Right forelimb (tissue), 1 donor: ENCODE data around the gene FOCAD.

Experiments
- DNase-seq: peaks from one replicate; pipeline ENCODE4 v3.0.0-alpha.2; 2018

FOCAD gene

DNA sequence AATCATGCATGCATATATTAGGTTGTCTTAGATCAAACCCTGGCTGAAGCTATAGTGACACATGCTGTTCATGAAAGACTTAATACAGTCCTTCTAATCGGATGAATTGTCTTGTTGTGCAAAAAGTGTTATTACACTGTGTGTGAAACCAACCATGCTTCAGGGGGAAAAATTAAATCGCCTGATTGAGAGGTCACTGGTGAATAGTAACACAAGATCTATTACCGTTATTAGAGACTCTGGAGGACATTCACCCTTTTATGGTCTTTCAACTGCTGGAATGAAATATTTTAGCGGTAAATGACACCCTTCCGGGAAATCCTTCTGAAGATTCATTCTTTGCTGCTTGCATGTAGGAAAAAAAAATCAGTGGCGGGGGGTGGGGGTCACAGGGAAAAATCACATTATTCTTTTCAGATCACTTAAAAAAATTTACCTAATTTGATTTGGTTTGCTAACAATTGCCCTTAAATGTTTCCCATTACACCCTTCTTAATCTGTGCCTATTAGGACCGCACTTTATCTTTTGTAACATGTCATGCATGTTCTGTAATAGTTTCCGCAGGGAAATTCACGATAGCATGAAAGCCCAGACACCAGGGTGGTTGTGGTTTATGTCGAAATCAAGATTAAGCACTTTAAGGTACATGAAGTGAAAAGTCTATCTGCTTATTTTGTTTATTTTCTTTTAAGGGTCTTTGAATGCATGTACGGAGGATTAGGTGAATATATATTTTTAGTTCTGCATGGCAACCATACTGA is 120.6 kb downstream of the FOCAD start:
- DNase-seq: no peak

DNA sequence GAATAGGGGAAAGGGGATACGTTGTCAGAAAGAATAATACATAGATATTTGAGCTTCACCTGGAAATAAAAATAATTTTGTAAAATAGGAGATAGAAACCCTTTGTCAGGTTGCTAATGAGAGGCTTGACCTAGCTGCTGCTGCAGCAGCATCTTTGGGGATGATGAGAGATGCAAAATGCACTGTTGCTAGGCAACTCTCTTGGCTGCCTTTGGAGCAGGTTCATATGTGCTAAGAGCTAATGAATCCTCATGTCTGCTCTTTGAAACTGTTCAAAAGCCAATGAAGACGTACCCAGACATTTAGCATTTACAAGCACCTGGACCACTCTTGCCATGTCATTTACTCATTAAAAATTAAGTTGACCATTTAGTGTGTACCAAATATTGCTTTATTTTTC is 121.7 kb downstream of the FOCAD start:
- DNase-seq: no peak

DNA sequence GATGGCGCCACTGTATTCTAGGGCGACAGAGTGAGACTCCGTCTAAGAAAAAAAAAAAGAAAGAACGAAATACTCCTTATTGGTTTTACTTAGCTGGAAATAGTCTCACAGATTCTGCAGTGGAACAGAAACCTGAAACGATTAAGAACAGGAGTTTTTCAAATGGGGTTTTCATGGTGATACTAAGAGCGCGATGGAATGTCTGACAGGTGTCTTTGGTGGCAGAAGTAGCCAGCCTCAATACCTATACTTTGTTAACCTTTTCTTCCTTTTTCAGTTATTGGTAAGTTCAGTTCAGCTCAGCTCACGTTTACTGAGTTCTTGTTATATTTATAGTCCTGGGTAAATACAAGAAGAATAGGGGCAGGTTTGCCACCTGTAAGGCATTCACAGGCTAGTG is 123.9 kb downstream of the FOCAD start:
- no peak for DNase-seq

DNA sequence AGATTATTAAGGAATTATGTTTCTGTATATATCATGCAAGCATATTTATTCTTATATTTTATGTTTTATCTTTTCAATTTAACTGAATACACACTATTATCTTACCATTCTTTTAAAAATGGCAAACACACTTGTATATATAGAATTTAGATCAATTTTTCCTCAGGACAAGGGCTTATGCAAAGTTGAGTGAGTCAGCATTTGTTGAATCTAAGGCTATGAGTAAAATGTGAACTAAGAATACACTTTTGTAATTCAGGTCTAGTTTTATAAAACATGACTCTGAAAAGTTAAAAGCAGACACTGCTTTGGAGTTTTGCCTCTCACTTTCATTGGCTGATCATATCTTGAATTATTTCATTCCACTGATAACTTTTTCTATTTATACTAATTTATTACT is 127.8 kb downstream of the FOCAD start:
- DNase-seq: no peak

DNA sequence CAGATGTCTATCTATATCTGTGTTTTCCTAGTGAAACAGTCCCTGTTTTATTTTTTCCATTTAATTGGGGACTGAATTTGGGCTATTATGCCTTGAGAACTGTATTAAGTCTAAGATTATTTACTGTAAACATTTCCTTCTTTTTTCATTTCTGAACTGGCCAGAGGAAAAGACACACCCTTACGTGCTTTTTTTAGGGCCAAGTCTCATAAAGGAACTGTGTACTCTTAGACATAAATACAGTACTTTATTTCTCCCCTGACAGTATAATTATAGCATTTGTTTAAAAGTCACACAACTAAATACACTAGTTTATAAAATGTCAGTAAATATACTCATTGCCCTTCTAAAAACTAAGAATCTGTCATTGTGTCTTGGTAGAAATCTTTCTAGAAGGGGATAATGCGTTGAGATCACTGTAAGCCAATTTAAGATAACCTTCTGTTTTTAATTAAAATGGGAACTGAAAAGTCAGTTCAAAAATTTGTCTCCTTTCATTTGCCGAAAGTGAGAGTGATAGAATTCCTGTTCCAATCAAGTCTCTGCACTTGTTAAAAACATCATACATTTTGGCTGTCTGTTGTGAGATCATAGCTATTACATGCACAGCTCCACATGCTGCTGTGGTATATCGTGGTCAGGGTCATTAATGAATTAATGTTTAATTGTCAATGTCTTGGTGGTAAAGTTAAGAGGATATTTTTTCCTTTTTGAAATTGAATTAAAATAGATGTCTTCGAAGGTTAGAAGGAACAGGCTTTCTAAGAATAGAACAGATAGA is 132.1 kb downstream of the FOCAD start:
- no peak for DNase-seq

DNA sequence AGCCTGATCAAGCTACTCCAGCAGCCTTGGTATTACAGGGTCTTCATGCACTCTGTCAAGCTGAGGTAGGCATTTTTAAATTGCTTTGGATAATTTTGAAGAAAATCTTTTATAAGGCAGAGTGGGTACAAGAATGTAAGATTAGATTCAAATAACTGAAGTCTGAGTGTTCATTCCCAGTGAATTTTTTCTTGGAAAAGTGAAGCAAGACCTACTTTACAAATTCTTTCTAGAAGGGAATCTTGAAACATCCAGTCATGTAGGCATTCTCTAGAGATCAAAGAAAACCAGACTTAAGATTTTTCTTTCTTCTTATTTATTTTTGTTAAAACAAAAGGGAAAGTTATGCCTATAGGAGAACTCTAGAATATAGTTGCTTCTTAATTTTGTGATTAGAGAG is 139.0 kb downstream of the FOCAD start:
- DNase-seq: no peak

DNA sequence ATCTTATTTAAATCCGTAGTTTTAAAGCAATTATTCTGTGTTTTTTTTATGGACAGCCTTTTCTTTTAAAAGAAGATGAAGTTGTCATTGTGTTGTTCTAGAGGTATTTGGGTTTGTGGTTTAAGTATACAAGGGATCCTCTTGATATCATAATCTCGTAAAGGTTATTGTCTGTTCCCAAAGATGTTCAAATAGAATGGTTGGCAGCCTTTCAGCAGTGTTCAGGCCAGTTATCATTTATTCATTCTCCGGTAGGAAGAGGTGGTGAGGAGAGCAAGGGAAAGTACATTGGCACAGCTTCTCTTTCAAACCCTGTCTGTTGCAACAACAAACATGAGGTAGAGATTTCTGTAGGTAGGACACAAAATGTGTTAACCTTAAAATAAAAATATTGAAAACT is 147.0 kb downstream of the FOCAD start:
- no peak for DNase-seq

DNA sequence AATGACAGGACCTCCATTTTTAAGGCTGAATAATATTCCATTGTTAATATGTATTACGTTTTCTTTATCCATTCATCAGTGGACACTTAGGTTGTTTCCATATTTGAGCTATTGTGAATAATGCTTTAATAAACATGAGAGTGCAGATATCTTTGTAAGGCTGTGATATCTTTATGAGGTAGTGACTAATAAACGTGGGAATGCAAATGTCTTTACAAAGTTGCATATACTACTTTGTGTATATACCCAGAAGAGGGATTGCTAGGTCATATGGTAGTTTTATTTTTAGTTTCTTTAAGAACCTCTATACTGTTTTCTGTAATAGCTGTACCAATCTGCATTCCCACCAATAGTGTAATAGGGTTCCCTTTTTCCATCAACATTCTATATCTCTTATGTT is 148.7 kb downstream of the FOCAD start:
- DNase-seq: no peak

DNA sequence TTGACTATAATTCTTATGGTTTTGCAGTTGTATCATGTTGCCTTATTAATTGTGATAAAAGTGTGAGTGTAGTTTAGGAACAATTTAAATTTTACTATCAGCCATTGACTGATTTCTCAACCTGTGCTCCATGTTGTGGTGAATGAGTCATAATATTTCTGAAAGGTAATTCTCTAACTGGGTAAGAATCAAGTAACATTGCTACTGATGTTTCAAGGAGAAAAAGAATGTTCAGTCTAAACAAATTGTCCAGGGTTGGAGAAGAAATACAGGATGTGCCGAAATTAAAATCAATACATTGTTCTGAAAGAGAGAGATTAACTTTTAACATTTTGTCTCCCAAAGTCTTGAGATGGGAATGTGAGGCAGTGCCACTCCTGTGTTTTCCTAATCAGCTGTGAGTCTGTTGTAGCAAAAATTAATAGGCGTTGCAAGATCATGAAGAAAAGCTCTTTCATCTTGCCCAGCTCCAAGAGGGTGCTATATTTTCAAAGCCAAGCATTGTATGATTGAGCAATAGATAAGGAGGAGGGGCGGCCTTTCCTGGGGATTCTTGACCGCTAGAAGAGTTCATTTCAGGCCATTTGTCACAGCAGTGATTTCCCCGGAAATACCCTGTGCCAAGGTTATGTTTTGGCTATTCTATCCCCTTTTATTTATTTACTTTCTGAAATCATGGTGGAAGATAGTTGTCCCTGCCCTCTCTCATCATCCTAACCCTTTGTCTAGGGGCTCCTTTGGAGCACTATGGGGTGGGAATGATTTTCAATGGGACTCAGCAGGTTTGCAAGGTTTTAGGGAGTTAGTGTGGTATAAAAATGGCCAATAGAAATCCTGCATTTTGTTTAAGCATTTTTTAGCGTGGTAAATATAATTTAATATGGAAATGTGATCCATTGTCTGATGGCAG is 151.6 kb downstream of the FOCAD start:
- no peak for DNase-seq

DNA sequence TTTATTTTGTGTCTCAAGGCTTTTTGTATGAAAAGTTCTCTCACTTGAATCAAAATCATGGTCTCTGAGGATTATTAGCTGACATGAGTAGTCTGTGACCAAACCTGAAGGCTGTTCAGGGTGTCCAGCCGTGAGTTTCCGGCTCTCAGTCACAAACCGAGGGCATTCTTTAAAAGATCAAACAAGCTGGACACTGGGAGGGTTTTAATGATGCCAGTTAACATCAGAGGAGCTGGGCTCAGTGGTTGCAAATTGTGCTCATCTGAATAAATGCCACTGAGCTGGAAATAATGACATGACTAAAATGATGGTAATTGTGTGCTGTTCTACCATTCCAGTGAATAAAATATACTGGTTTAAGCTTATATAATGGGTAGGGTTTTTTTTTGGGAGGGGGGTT is 153.1 kb downstream of the FOCAD start:
- no peak for DNase-seq

DNA sequence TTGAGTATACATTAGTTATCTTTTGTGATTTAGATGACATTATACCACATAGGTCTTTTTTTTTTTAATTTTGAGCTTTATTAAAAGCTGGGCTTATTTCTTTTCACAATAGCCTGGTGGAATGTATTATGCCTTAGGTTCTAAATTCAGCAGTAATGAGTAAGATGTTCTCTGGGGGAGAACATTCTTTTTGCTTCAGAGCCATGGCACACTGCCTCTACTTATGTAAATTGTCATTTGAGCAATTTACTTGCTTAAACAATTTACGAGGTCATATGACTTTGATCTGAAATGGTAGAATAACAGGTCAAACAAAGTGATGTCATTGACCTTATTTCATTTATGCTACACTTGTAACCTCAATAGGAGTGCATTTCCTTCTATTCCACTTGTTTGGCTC is 154.2 kb downstream of the FOCAD start:
- DNase-seq: no peak

DNA sequence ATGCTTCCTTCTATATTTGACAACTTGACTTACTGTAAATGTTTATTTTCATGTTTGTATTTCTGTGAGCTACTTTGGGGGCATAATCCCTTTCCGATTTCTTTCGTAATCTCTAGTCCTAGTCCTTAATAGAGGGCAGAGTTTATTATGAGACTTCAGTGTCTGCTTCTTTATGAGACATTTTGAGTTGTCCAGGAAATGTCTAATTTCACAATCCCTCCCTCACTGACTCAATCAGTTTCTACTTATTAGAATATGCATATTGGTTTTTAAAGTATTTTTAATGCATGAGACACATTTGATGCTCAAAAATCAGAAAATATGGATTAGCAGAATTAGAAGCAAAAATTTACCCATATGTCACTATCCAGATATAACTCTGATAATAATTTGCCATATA is 160.9 kb downstream of the FOCAD start:
- no peak for DNase-seq

DNA sequence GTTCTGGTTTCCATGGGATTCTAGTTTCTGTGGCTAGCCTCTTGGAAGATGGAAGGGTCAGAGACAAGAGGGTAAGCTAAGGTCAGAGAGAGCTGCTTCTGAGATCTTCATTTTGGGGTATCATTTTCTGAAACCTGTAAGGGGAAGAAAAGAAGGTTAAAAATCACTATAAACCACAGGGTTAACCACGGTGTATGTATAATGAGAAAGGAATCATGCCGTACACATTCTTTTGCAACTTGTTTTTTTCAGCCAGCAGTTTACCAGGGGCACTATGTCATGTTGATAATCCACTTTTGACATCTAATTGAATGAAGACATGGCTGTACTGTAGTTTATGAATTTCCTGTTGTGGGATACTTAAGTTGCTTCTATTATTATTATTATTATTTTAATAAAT is 164.4 kb downstream of the FOCAD start:
- no peak for DNase-seq

DNA sequence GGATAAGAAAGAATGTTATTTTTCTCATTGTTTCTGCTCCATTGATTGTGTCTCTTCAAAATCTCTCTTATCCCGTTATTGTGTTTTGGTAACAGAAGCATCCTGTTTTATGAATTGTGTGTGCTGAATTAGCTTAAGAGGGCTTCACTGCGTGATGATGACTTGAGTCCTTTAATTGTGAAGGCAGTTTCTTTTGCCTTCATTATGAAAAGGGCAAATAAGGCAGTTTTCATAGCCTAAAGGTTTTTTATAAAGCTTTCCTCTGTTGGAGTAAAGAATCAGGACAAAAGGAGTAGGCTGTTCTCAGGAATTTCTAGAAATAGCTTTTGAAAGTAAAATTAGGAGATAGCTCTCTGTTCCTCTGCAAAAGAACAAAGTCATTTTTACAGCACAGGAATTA is 169.8 kb downstream of the FOCAD start:
- DNase-seq: no peak

DNA sequence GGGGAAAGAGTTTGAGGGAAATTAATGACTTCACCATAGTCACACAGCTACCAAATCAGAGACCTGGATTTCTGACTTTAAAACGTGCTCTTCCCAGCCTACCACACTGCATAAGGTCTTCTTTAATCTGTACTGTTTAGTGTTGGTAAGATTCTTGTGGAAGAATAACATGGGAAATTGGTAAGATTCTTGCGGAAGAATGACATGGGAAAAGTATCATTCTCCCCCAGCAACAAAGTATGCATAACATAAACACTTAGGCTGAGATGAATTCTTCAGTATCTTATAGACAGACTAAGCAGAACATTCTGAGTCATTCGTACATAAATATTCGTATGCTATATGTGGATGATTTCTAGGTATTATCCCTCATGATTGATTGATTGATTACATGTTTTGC is 170.4 kb downstream of the FOCAD start:
- DNase-seq: no peak

DNA sequence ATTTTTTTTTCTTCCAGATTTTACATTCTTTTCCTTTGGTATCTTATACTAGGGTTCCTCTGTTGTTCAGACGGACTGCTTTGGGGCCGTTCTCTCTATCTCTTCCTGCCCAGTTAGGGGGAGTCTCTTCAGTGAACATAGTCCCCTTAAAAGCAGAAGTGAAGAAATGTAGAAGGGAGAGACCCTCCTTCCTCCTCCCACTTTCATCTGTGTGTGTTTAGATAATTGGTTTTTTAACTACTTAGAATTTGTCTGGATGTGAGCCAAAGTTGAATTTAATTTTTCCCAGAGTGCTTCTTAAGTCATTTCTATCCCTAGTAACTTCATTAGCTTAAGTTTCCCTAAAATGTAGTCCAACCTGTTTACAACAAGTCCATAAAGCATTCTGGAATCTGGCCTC is 179.9 kb downstream of the FOCAD start:
- no peak for DNase-seq

DNA sequence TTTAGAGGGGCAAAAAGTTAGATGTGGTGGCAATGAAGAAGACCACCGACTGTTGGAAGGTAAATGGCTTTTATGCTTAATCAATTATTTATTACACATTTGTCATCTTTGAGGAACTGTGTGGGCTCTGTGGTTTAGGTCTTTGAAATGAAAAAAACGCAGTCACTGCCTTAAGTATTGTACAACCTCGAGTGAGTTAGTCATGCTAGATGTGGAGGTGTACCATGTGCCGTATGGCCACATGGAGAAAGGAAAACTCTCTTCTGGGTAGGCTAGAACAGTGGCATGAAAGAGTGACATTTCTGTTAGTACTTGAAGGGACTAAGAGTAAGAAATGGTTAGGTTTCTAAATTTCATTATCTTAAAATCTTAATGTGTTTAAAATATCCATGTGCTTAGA is 181.3 kb downstream of the FOCAD start:
- no peak for DNase-seq

DNA sequence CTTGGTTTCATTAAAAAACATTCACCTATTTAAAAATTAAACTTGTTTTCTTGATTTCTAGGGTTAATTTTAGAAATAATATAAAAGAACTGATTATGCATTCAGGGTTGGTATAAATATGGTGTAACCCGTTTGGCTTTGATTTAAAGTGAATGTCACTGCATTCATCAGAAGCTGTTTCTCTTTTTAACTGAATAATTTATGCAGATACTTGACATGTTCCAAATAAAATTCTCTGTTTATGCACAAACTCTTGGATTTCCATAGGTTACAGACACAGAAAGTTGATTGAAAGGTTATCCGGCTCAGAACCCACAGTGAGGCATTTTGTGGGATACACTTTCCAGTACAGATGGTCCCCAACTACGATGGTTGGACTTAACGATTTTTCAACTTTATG is 186.1 kb downstream of the FOCAD start:
- no peak for DNase-seq

DNA sequence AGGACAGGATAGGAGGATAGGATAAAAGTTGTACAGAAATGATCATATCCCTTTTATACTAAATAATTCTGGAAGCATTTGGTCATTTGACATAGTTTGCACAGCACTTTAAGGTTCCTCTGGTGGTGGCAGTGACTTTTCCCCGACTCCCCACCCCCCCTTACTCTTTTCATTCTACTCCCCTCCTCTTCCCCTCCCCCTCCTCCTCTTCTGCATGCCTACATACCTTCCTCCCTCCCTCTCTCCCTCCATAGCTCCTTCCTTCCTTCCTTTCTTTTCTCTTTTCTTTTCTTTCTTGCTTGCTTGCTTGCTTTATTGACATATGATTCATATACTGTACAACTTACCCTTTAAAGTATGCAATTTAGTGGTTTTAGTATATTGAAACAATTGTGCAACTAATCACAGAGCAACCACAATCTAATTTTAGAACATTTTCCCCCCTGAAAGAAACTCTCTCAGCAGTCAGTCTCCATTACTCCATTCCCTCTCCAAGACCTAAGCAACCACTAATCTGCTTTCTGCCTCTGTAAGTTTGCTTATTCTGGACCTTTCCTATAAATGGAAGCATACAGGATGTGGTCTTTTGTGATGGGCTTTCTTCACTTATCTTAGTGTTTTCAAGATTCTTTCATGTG is 188.4 kb downstream of the FOCAD start:
- no peak for DNase-seq

DNA sequence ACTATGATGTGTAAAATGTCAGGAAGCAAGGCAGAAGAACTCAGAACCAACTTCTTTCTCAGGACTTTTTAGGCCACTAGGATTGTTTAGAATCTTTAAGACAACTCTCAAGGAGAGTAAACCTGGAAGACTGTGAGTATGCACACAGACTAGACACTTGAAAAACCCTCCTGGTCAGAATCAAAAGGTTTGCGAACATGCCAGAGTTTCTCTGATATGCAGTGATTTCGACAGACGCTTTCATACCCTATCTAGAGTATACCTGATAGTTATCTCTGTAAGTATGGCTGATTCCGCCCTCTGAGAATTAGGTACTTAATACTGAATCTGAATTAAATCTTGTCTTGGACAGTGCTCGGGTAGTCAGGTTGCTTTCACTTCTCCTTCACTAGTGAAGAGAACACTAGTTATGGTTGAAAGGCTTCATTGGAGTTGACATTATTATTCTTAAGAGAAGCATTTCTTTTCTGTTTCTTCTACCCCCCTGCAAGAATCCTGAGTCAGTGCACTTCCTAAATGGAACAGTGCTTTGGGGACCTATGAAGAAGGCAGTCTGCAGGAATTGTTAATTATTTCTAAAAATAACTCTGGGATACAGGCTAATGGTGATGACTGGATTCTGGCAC is 189.3 kb downstream of the FOCAD start:
- no peak for DNase-seq

DNA sequence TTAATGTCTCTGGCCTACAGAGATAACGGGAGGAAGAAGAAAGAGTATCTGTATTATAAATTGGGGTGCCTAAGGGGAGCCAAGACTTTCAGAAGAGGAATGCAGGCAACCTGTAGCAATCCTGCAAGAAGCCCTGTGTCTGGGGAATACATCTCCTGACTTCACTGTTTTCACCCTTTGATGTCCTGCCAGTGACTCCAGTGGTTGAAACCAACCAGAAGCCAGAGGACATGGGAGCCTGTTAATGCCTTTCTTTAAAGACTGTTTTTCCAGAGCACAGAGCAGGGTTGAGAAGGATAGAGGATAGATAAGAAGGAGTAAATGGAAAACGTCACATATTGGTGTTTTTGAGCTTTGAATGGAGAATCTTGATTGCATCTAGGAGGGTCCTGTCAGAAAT is 196.2 kb downstream of the FOCAD start:
- DNase-seq: no peak

DNA sequence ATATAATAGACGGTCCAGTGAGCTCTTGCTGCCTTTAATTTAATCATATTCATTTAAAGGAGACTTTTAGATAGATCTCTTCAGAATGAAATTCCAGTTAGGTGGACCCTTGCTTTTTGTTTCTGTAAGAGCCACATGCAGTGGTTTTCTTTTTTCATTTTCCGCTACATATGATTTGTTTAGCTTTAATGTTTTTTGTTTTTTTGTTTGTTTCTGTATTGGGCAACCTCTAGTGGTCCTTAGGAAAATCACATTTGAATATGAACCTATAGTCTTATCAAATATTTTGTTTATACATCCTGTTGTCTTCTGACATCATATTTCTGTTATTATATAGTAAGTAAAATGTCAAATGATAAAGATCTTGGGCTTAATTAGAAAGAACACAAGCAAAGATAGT is 196.6 kb downstream of the FOCAD start:
- DNase-seq: no peak
